Panc1 (cell line): ENCODE results near the gene ATP2A2.

Experiments used
- POLR2AphosphoS5 ChIP-seq: IDR thresholded peaks from 2 replicates; pipeline ENCODE4 v1.6.1; 2012; ENCODE audit warnings: mild to moderate bottlenecking, low read depth, low read length, moderate library complexity
- SIN3A ChIP-seq: IDR thresholded peaks from 2 replicates; pipeline ENCODE4 v1.6.1; 2012; ENCODE audit warnings: low read depth, mild to moderate bottlenecking, low read length, moderate library complexity, borderline replicate concordance; ENCODE audit not compliant: insufficient read depth
- TCF7L2 ChIP-seq: IDR thresholded peaks from 2 replicates; pipeline ENCODE4 v1.6.1; 2011; ENCODE audit warnings: mild to moderate bottlenecking, low read depth, low read length, inconsistent platforms
- TF ChIP-seq, protein P1 (sequence below): fragments of 450-650 bp; IDR thresholded peaks from 2 replicates; pipeline ENCODE4 v1.5.1; 2017; ENCODE audit warnings: mild to moderate bottlenecking

DNA sequence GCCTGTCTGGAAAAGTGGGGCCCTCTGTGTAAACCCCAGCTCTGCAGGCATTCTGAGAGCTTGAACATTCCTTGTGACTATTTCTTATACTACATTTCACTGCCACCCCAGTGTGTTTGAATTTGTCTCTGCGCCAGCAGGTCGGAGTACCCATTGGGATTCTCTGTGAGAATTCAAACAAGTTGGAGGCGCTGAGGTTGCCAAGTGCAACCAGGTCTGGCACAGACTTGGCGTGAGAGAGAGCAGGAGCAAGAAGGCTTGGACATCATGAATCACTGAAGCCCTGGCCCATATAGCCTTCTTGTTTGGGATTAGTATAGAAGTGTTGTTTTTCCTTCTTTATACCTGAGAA is 33.0 kb upstream of the ATP2A2 start:
- TF ChIP-seq, protein P1, sequence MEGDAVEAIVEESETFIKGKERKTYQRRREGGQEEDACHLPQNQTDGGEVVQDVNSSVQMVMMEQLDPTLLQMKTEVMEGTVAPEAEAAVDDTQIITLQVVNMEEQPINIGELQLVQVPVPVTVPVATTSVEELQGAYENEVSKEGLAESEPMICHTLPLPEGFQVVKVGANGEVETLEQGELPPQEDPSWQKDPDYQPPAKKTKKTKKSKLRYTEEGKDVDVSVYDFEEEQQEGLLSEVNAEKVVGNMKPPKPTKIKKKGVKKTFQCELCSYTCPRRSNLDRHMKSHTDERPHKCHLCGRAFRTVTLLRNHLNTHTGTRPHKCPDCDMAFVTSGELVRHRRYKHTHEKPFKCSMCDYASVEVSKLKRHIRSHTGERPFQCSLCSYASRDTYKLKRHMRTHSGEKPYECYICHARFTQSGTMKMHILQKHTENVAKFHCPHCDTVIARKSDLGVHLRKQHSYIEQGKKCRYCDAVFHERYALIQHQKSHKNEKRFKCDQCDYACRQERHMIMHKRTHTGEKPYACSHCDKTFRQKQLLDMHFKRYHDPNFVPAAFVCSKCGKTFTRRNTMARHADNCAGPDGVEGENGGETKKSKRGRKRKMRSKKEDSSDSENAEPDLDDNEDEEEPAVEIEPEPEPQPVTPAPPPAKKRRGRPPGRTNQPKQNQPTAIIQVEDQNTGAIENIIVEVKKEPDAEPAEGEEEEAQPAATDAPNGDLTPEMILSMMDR = no peak
- TF ChIP-seq SIN3A = no peak
- TF ChIP-seq POLR2AphosphoS5 = no peak
- no peak for TF ChIP-seq TCF7L2
